HL-60/S4 treated with phorbol 12-myristate 13-acetate at 8.2 ng/mL for 4 days and 3 days (cell line): ENCODE data around the gene PTPRN2.

Experiments used
- in situ Hi-C: fragments of 300-500 bp; cut with MboI; formaldehyde crosslinking; loops from 2 replicates; pipeline ENCODE4 v1.15.0; 2022; ENCODE audit warnings: low sequenced_read_pairs

PTPRN2 gene

GRCh38 chr7:157827045-157827862 is 760.4 kb downstream of the PTPRN2 start:
- in situ Hi-C loops: no loop called here

GRCh38 chr7:157826566-157826965 is 761.1 kb downstream of the PTPRN2 start:
- in situ Hi-C loops: no loop called here

GRCh38 chr7:157825325-157825724 is 762.3 kb downstream of the PTPRN2 start:
- in situ Hi-C loops: no loop called here

- in situ Hi-C loops: no loop called here
These were observed 762.9 kb downstream of the PTPRN2 start for GRCh38 chr7:157824819-157825121.

- in situ Hi-C loops: no loop called here
These were observed 763.4 kb downstream of the PTPRN2 start for GRCh38 chr7:157824011-157824818.

- in situ Hi-C loops: no loop called here
These were observed 765.0 kb downstream of the PTPRN2 start for GRCh38 chr7:157822688-157823031.

GRCh38 chr7:157821959-157822687 is 765.5 kb downstream of the PTPRN2 start:
- in situ Hi-C loops: no loop called here

- in situ Hi-C loops: no loop called here
These were observed 766.8 kb downstream of the PTPRN2 start for GRCh38 chr7:157820796-157821195.

- in situ Hi-C loops: no loop called here
These were observed 768.2 kb downstream of the PTPRN2 start for GRCh38 chr7:157819455-157819807.

- in situ Hi-C loops: no loop called here
These were observed 768.7 kb downstream of the PTPRN2 start for GRCh38 chr7:157818701-157819454.

- in situ Hi-C loops: no loop called here
These were observed 769.5 kb downstream of the PTPRN2 start for GRCh38 chr7:157817944-157818700.

- in situ Hi-C loops: no loop called here
These were observed 770.2 kb downstream of the PTPRN2 start for GRCh38 chr7:157817433-157817832.

- in situ Hi-C loops: no loop called here
These were observed 770.9 kb downstream of the PTPRN2 start for GRCh38 chr7:157816526-157817250.

GRCh38 chr7:157816086-157816485 is 771.5 kb downstream of the PTPRN2 start:
- in situ Hi-C loops: no loop called here

- in situ Hi-C loops: no loop called here
These were observed 772.0 kb downstream of the PTPRN2 start for GRCh38 chr7:157815706-157816022.

GRCh38 chr7:157814931-157815705 is 772.5 kb downstream of the PTPRN2 start:
- in situ Hi-C loops: no loop called here

- in situ Hi-C loops: no loop called here
These were observed 773.6 kb downstream of the PTPRN2 start for GRCh38 chr7:157813741-157814661.

GRCh38 chr7:157813053-157813452 is 774.6 kb downstream of the PTPRN2 start:
- in situ Hi-C loops: no loop called here
